Breast epithelium (tissue), 3 donors: Measurements from ENCODE around the gene YY1.

Experiments used
- CTCF ChIP-seq, 3 donors: fragments of 450-650 bp; IDR thresholded peaks; one replicate each; pipeline ENCODE4 v1.5.1; 2016 to 2017; ENCODE audit warnings: antibody characterized with exemption in 3 of 3, mild to moderate bottlenecking in 3 of 3, moderate library complexity in 3 of 3
- POLR2A ChIP-seq: fragments of 450-650 bp; IDR thresholded peaks from one replicate; pipeline ENCODE4 v1.6.1; 2016; ENCODE audit warnings: antibody characterized with exemption, mild to moderate bottlenecking, moderate library complexity

GRCh38 chr14:100214770-100215083, 24.2 kb upstream of the YY1 start:
- TF ChIP-seq CTCF (IDR thresholded peaks at IDR 0.05) (no peak), POLR2A (no peak)
